BLaER1 treated with 17β-estradiol and CSF1 and Interleukin-3, amounts not matched to agents 10 nM and 100 nM (cell line): ENCODE measurements around the gene DEFB114.

ENCODE experiments used
- H3K27ac ChIP-seq, 11 experiments: shearing (Covaris generic); formaldehyde crosslinking; 2 replicates each; pipeline ENCODE4 v1.8.1; 2022
- H3K27me3 ChIP-seq, 11 experiments: shearing (Covaris generic); formaldehyde crosslinking; 2 replicates each; pipeline ENCODE4 v1.8.1; 2022
- H3K36me3 ChIP-seq, 11 experiments: shearing (Covaris generic); formaldehyde crosslinking; 2 replicates each; pipeline ENCODE4 v1.8.1; 2022
- H3K4me1 ChIP-seq, 10 experiments: shearing (Covaris generic); formaldehyde crosslinking; 2 replicates each; pipeline ENCODE4 v1.8.1; 2022
- H3K4me2 ChIP-seq, 11 experiments: shearing (Covaris generic); formaldehyde crosslinking; 2 replicates each; pipeline ENCODE4 v1.8.1; 2022
- H3K4me3 ChIP-seq, 10 experiments: shearing (Covaris generic); formaldehyde crosslinking; 2 replicates each; pipeline ENCODE4 v1.8.1; 2022
- H3K9ac ChIP-seq, 11 experiments: shearing (Covaris generic); formaldehyde crosslinking; 2 replicates each; pipeline ENCODE4 v1.8.1; 2022
- H3K9me3 ChIP-seq, 11 experiments: shearing (Covaris generic); formaldehyde crosslinking; replicated peaks in 1 of 11; 2 replicates each; pipeline ENCODE4 v1.8.1; 2022
- H4K20me1 ChIP-seq, 11 experiments: shearing (Covaris generic); formaldehyde crosslinking; 2 replicates each; pipeline ENCODE4 v1.8.1; 2022
- Cebpa-rat ChIP-seq, 11 experiments: shearing (Covaris generic); IDR thresholded peaks; 2 replicates each; pipeline ENCODE4 v1.8.1; 2022

Gene DEFB114

DNA sequence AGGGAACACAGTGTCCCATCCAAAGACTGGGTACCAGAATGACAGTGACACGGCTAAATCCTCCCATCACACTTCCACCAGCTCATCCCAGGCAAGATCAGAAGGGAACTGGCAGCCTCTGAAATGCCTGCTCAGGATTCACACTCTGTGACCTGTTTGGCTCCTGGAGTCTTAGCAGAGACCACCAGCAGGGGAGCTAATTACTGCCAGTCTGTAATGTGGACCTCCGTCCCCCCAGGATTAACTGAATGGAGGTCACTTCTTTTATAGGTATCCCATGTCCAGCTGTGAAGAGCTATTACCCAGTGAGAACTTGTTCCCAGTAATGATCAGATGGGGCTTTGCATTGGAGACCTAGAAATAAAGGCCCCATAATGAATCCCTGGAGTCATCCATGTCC, 45.2 kb downstream of the DEFB114 start:
- no peak for TF ChIP-seq Cebpa-rat (IDR thresholded peaks at IDR 0.05)
- H3K36me3 ChIP-seq = no peaks in the 10 kb centered on the region
- no peaks in the 10 kb centered on the region for H3K27me3 ChIP-seq
- peaks cover 0 to 7% (median 0%) of the 10 kb centered on the region in 10 experiments; a peak in 2 of 20 replicates for H3K4me1 ChIP-seq
- H3K9ac ChIP-seq = no peak overlapping the region
- H3K27ac ChIP-seq = no peak overlapping the region
- no peak overlapping the region for H3K4me2 ChIP-seq
- no peaks in the 10 kb centered on the region for H3K9me3 ChIP-seq
- H4K20me1 ChIP-seq = no peaks in the 10 kb centered on the region
- no peak overlapping the region for H3K4me3 ChIP-seq

DNA sequence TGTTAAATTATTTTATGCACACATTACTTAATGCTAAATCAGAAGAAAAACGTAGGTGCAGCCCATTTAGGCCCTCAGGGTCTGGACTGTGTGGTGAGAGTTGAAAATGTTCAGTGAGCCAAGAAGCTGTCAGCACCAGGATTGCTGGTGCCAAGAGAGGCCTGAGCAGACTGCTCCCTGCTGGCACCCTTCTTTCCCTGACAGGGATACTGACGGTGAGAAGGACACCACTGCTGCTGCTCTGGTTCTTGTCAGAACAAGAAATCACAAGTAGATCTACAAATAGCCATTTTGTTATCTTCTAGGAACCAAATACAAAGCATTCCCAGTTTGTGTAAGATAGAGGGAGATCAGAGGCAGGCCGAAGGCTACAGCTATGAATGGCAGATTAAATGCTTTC, 48.9 kb downstream of the DEFB114 start:
- no peak overlapping the region for H3K4me2 ChIP-seq
- no peak overlapping the region for H3K4me3 ChIP-seq
- no peak overlapping the region for H3K27ac ChIP-seq
- no peaks in the 10 kb centered on the region for H4K20me1 ChIP-seq
- no peaks in the 10 kb centered on the region for H3K36me3 ChIP-seq
- TF ChIP-seq Cebpa-rat (IDR thresholded peaks at IDR 0.05) = no peak
- no peaks in the 10 kb centered on the region for H3K9me3 ChIP-seq
- H3K27me3 ChIP-seq = no peaks in the 10 kb centered on the region
- H3K4me1 ChIP-seq = peaks cover 0 to 7% (median 0%) of the 10 kb centered on the region in 10 experiments; a peak in 2 of 20 replicates
- no peak overlapping the region for H3K9ac ChIP-seq

DNA sequence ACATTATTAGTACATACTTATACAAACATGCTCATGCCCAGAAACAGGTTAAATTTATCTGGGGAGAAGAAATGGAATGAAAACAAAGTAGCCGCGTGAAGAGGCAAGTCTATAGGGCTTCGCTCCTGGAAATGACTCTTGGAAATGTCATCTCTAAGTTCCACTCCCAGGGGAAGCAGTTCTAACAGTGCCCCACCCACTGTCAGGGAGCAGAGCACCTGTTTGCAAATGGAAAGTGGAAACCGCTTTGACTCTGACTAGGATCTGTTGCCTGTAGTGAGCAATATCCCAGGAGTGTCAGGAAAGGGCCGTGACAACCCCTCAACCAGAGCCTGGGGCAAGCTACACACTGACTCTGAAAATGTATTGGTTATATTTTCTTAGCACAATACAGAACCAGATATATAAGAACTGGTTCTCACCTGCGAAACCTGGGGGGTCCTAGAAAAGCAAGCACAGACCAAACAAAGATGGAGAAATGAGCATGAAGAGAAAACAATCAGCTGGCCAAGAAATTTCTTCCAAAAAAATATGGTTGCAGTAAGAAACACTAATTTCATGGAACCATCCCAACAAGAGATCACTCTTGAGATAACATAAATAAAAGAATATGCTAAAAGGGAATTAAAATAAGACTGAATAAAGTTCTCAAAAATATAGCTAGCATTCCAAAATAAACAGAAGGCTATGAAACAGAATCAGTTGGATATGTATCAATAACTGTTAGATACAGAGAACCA, 50.2 kb downstream of the DEFB114 start:
- H3K4me1 ChIP-seq = peaks cover 0 to 7% (median 0%) of the 10 kb centered on the region in 10 experiments; a peak in 2 of 20 replicates
- no peak overlapping the region for H3K27ac ChIP-seq
- no peak overlapping the region for H3K4me2 ChIP-seq

DNA sequence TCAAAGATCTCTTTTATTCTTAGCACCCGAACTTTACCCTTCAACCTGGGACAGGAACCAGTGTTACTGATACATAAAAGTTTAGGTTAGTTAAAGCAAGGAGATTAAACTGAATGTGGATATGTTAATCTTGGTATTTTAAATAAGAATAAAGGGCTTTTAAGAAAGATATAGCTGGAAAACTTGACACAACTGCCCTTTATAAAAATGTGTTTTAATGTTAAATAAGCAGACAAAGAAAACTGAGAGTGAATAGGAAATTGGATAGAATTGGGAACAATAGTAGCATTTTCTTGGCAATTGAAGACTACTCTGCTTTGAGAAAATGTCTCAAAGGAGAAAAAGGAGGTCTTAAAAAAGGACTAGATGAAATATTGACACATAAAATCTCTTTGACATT, 51.8 kb downstream of the DEFB114 start:
- H3K9me3 ChIP-seq = no peaks in the 10 kb centered on the region
- peaks cover 0 to 7% (median 0%) of the 10 kb centered on the region in 10 experiments; a peak in 2 of 20 replicates for H3K4me1 ChIP-seq
- H3K27me3 ChIP-seq = no peaks in the 10 kb centered on the region
- H3K9ac ChIP-seq = no peak overlapping the region
- H4K20me1 ChIP-seq = no peaks in the 10 kb centered on the region
- H3K27ac ChIP-seq = no peak overlapping the region
- no peak overlapping the region for H3K4me3 ChIP-seq
- no peaks in the 10 kb centered on the region for H3K36me3 ChIP-seq
- no peak overlapping the region for H3K4me2 ChIP-seq
- no peak for TF ChIP-seq Cebpa-rat (IDR thresholded peaks at IDR 0.05)

More for the DNA sequence above, 50.2 kb downstream of the DEFB114 start:
- Histone ChIP-seq H3K9ac (no peak overlapping the region), H3K4me3 (no peak overlapping the region), H4K20me1 (no peaks in the 10 kb centered on the region), H3K36me3 (no peaks in the 10 kb centered on the region), H3K9me3 (no peaks in the 10 kb centered on the region), H3K27me3 (no peaks in the 10 kb centered on the region)
- no peak for TF ChIP-seq Cebpa-rat (IDR thresholded peaks at IDR 0.05)

DNA sequence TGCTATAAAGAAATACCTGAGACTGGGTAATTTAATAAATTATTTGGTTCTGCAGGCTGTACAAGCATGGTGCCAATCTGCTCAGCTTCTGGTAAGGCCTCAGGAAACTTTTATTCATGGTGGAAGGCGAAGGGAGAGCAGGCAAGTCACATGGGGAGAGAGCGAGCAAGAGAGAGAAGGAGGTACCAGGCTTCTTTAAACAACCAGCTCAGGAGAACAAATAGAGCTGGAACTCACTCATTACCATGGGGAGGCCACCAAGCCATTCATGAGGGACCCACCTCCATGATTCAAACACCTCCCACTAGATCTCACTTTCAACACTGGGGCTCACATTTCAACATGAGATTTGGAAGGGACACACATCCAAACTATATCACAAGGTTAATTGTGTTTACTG, 52.7 kb downstream of the DEFB114 start:
- Histone ChIP-seq H3K27ac (no peak overlapping the region), H3K9me3 (no peaks in the 10 kb centered on the region), H3K9ac (no peak overlapping the region), H3K36me3 (no peaks in the 10 kb centered on the region), H3K27me3 (no peaks in the 10 kb centered on the region), H3K4me2 (no peak overlapping the region), H4K20me1 (no peaks in the 10 kb centered on the region), H3K4me1 (peaks cover 0 to 2% (median 0%) of the 10 kb centered on the region in 10 experiments; a peak in 2 of 20 replicates), H3K4me3 (no peak overlapping the region)
- TF ChIP-seq Cebpa-rat (IDR thresholded peaks at IDR 0.05) = no peak
